NCI-H526 (cell line): Measurements from ENCODE around the gene BAIAP2L1.
A peak's percentile ranks its signal among the peaks of the same experiment; 100 is the strongest.
"Not testable (repeated sequence)": the region's sequence is repeated elsewhere in the genome, so short reads cannot be mapped to it uniquely, and the experiment has no call there.

Experiments
- DNase-seq, 2 experiments: peaks; one replicate each; lab custom pipeline; 2025; lab: John Stamatoyannopoulos, UW

BAIAP2L1 gene

GRCh38 chr7:98398567-98399372 lies 2.1 kb downstream of the BAIAP2L1 start:
- DNase-seq: peak in 1 of 2 experiments; percentile 51

DNA sequence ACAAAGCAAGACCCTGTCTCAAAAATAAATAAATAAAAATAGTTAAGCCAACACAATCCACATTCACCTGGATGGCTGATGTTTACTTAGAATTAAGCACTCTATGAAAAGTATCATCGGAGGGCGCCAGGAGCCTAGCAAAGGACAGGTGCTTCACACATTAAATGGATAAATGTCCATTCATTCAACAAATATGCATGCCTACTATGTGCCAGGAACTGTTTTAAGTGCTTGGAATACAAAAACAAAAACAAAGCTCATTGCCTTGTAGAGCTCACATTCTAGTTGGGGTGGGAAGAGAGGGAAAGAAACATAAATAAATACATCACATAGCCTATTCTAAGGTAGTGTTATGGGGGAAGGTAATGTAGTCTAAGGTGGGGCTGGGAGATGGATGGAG lies 4.1 kb downstream of the BAIAP2L1 start:
- DNase-seq: no peak

GRCh38 chr7:98395951-98396350 lies 4.9 kb downstream of the BAIAP2L1 start:
- no peak for DNase-seq

DNA sequence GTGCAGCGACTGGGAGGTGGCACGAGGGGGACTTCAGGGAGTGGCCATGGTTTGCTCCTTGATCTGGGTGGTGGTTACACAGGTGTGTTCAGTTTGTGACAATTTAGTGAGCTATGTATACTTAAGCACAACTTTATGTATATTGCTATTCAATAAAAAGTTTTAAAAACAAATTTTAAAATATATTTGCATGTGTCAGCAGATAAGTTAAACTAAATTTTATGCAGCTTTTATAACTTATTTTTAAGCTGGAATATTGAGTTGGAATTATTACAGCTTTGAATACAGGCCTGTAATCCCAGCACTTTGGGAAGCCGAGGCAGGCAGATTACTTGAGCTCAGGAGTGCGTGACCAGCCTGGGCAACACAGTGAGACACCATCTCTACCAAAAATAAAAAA lies 5.4 kb downstream of the BAIAP2L1 start:
- no peak for DNase-seq

DNA sequence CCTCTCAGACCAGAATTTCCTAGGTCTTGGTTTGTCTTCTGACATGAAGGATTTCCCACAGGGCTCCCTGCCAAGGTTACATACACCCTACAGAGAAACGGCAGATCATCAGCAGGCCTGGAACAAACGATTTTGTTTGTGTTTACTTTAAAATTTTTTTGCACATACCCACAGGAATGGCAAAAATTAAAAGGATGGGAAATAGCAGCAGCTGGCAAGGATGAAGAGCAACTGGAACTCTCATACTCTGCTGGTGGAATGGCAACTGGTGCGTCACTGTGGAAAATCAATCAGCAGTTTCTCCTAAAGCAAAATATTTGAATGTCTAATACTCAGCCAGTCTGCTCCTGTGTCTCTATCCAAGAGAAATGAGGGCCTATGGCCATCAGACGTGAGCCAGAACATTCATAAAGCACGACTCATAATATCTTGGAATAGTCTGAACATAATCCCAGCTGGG lies 6.5 kb downstream of the BAIAP2L1 start:
- DNase-seq: no peak

- no peak for DNase-seq
Observed at GRCh38 chr7:98387544-98388226, 13.2 kb downstream of the BAIAP2L1 start.

DNA sequence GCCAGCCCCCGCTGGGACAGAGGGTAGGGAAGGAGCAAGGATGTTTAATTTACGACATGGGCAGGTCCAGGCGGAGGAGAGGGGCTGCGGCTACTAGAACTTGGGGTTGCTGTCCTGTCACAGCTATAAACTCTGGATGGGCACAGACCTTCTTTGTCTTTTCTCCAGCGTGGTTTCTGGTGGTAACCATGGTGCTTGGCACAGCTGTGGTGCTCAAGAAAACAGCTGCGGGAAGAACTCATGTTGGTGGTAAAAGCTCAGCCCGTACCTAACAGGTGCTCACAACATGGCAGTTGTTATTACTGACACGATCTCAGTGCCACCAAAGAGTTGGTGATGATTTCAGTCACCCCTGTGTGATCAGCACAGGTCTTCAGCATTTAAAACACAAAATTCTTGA lies 13.8 kb downstream of the BAIAP2L1 start:
- DNase-seq: no peak

GRCh38 chr7:98385532-98385931 lies 15.4 kb downstream of the BAIAP2L1 start:
- not testable (repeated sequence) for DNase-seq

GRCh38 chr7:98378210-98378819 lies 22.6 kb downstream of the BAIAP2L1 start:
- DNase-seq: no peak

DNA sequence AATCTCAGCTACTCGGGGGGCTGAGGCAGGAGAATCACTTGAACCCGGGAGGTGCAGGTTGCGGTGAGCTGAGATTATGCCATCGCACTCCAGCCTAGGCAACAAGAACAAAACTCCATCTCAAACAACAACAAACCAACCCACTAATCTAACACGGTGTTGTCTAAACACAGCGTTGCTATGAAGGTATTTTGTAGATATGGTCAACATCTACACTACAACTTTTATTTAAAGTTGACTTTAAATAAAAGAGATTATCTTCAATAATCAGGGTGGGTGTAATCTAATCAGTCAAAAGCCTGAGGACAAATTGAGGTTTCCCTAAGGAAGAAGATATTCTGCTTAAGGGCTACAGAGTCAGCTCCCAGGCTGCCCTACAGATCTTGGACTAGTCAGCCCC lies 24.2 kb downstream of the BAIAP2L1 start:
- DNase-seq: no peak

- no peak for DNase-seq
Observed at GRCh38 chr7:98375664-98376063, 25.2 kb downstream of the BAIAP2L1 start.

DNA sequence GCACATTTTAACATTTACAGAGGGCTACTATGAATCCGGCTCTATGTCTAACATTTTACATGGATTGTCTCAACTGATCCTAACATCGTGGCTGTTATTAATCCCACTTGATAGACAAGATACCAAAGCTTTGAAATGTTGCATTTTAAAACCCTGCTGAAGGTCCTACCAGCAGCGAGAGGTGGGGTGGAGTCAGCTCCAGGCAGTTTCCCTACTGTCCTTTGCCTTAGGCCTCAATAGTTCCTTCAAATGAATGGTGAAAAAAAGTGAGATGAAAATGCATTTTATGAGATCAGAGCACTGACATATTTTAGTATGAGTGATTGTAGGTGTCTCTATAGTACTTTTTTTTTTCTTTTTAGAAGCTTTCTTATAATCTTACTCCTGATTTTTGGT lies 26.6 kb downstream of the BAIAP2L1 start:
- no peak for DNase-seq

DNA sequence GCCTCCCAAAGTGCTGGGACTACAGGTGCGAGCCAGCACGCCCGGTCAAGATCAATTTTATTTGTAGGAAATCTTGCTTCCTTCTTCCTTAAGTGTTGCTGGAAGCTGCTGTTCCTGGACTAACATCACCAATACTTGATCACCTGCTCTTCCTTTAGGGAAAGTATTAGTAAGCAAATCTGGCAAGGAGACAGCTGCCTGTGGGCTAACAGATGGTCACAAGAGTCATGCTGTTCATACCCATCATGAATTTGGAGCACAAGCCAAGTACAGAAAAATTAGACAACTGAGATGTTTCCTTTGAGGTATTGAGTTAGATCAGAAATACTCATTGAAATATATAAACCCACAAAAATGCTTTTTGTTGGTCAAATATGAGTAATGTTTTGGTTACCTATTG lies 27.9 kb downstream of the BAIAP2L1 start:
- no peak for DNase-seq

DNA sequence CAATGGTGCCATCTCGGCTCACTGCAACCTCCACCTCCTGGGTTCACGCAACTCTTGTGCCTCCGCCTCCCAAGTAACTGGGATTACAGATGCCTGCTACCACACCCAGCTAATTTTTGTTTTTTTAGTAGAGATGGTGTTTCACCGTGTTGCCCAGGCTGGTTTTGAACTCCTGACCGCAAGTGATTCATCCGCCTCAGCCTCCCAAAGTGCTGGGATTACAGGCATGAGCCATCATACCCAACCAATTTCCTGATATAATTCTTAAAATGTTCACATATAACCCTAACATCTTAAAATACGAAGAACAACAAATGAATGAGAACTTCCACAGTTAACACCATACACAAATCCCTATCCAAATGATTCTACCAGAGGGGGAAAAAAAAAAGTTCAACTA lies 31.2 kb downstream of the BAIAP2L1 start:
- DNase-seq: no peak

- DNase-seq: no peak
Observed at GRCh38 chr7:98368716-98369115, 32.2 kb downstream of the BAIAP2L1 start.

DNA sequence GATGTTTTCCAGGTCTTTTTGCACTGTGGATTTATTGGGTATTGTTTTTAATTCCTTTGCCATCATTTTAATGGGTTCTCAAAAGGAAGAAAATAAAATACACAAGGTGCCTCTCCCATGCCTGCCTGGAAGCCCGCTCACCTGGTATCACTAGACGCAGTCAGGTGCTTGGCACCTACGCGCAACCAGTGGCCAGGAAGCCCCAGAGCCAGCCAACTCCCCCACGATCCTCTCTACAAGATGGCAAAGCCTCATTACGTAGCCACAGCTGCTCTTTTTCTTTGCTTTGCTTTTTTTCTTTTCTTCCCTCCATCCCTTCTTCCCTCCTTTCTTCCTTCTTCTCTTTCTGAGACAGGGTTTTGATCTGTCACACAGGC lies 34.3 kb downstream of the BAIAP2L1 start:
- no peak for DNase-seq

GRCh38 chr7:98365863-98366561 lies 34.9 kb downstream of the BAIAP2L1 start:
- no peak for DNase-seq

DNA sequence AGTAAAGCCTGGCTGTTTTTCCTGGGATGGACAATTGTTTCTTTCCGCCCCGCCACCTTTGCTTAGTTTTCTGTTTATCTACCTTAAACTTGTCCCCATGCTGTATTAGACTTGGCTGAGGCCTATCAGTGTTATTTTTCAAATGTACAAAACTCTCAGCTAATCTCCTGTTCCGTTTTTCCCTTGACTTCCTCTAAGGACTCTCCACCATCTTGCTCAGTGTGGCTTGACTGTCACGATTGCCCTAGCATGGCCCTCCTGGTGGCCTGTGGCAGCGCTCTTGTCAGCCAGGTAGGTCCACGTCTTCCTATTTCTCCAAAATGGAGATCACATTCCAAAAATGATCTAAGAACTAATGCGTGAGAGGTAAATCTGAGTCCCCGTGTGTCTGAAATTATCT lies 36.7 kb downstream of the BAIAP2L1 start:
- DNase-seq: no peak

- DNase-seq: no peak
Observed at GRCh38 chr7:98362517-98362916, 38.4 kb downstream of the BAIAP2L1 start.

DNA sequence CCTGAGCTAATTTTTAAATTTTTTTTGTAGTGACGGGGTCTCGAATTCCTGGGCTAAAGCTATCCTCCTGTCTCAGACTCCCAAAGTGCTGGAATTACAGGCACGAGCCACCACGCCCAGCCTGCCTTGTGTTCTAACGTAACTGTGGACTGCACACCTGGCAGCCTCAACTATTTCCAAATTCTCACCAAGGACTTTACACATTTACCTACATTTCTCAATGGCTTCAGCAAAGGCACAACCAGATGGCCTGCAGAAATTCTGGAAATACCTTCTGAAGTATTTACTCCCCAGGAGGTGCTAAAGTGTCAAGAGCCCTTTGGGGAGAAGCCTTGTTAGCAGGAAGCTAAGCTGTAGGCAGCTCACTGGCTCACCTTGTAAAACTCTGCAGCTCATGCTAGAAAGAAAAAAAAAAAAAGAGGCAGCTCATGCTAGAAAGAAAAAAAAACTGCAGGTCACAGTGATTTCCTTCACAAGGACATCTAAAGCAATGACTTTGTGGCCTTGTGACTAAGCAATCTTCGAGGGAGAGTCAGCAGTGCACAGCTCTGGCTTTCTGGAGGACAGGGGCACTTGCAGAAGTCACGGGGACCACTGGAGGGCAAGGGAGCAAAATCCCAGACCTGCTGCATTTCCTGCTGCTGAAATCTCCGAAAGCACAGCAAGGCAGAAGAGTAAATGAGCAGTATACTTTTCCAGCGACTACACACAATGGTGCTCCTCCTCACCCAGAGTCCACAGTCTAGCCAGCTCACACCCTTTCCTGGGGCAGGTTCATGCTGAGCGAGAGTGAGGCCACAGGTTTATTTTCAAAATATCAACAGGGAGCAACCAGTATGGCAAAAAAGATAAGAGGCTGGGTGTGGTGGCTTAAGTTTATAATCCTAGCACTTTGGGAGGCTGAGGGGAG lies 40.4 kb downstream of the BAIAP2L1 start:
- no peak for DNase-seq

DNA sequence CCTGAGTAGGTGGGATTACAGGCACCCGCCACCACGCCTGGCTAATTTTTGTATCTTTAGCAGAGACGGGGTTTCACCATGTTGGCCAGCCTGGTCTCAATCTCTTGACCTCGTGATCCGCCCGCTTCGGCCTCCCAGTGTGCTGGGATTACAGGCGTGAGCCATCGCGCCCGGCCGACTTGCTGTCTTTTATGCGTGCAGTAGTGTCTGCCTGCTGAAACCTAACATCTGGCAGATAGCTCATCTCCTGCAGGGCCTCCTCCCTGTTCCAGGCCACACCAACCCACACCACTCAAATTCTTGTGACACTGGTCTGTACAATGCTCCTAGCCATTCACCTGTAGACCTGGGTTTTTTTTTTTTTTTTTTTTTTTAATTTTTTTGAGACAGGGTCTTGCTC lies 41.5 kb downstream of the BAIAP2L1 start:
- no peak for DNase-seq
